Loucy (cell line): Measurements from ENCODE around the gene TRIM25.

ENCODE experiments used
- EZH2phosphoT487 ChIP-seq: fragments of 200-600 bp; IDR thresholded peaks from 2 replicates; pipeline ENCODE4 v1.6.1; 2018; ENCODE audit warnings: antibody characterized with exemption, mild to moderate bottlenecking, moderate library complexity, borderline replicate concordance
- TF ChIP-seq, protein P1 (sequence below): fragments of 200-600 bp; sonication (generic); conservative IDR thresholded peaks from 2 replicates; pipeline ENCODE4 v1.5.1; 2014; ENCODE audit warnings: mild to moderate bottlenecking, antibody characterized with exemption, low read length

DNA sequence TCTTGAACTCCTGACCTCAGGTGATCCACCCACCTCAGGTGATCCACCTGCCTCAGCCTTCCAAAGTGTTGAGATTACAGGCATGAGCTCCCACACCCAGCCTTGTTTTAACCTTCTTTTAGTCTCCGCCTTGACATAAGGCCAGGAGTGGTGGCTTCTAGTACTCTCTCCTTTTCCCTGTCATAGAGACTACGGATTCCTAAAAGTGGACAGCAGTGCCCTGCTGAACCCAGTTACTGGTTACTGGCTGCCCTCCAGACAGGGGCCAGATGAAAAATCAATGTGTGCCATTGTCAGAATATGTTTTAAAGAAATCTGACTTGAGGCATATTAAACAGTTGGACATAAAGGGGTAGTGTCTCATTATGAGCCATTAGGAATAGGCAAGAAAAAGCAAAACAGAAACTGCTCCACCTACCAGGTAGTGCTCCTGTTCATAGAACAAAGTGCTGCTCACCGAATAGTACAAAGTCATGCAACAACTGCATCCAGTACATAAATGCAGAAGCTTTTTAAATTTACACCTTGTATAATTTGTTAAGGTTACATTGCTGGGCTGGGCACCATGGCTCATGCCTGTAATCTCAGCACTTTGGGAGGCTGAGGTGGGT lies 32.1 kb downstream of the TRIM25 start:
- TF ChIP-seq, protein P1, sequence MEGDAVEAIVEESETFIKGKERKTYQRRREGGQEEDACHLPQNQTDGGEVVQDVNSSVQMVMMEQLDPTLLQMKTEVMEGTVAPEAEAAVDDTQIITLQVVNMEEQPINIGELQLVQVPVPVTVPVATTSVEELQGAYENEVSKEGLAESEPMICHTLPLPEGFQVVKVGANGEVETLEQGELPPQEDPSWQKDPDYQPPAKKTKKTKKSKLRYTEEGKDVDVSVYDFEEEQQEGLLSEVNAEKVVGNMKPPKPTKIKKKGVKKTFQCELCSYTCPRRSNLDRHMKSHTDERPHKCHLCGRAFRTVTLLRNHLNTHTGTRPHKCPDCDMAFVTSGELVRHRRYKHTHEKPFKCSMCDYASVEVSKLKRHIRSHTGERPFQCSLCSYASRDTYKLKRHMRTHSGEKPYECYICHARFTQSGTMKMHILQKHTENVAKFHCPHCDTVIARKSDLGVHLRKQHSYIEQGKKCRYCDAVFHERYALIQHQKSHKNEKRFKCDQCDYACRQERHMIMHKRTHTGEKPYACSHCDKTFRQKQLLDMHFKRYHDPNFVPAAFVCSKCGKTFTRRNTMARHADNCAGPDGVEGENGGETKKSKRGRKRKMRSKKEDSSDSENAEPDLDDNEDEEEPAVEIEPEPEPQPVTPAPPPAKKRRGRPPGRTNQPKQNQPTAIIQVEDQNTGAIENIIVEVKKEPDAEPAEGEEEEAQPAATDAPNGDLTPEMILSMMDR = no peak
- TF ChIP-seq EZH2phosphoT487 = no peak
